Omental fat pad (tissue), 4 donors: ENCODE data around the gene CAMK2B. TPM values are rescaled to one million over a fixed set of nuclear protein-coding genes. Genes with fewer than 3 reads are reported as not detected.
A peak's percentile ranks its signal among the peaks of the same experiment; 100 is the strongest.
"Not testable (repeated sequence)": the region's sequence is repeated elsewhere in the genome, so short reads cannot be mapped to it uniquely, and the experiment has no call there.

Source experiments
- ATAC-seq: fragments of 150-250 bp; one replicate; pipeline ENCODE4 v1.9.1; 2016; ENCODE audit warnings: mild to moderate bottlenecking, moderate library complexity; ENCODE audit not compliant: low FRiP score
- DNase-seq: peaks from one replicate; pipeline ENCODE4 v3.0.0-alpha.2; 2019; ENCODE audit warnings: low spot score
- CTCF ChIP-seq, 3 donors: fragments of 450-650 bp; IDR thresholded peaks; one replicate each; pipeline ENCODE4 v1.5.1; 2016 to 2017; ENCODE audit warnings: antibody characterized with exemption in 3 of 3, mild to moderate bottlenecking in 3 of 3, moderate library complexity in 2 of 3
- total RNA-seq, 4 donors: library from RNA; depleted of rRNA; stranded (reverse); fragments of >200 nt; gene quantifications; one replicate each; pipeline ENCODE4 v1.1.0, GENCODE V29; 2016

The CAMK2B gene
- total RNA-seq, 4 donors from 2014 or later, result 0.48 TPM; not detected in 3

- peak; percentile 98 for ATAC-seq
- peak in 2 of 3 donors; percentile 28 to 48 for TF ChIP-seq CTCF (IDR thresholded peaks at IDR 0.05)
- peak; percentile 74 for DNase-seq
Measured at GRCh38 chr7:44200699-44201461, 124.5 kb downstream of the CAMK2B start, which contains the start of gene YKT6. Gene YKT6 (plus strand): TSS chr7:44200978. CDS start chr7:44201136, 158 bp downstream.

GRCh38 chr7:44200163-44200562 lies 125.2 kb downstream of the CAMK2B start:
- DNase-seq, ATAC-seq: not testable (repeated sequence)

- DNase-seq (no peak), ATAC-seq (no peak)
- no peak for TF ChIP-seq CTCF (IDR thresholded peaks at IDR 0.05)
Measured at GRCh38 chr7:44197474-44197873, 127.9 kb downstream of the CAMK2B start.

- ATAC-seq (peak; percentile 49), DNase-seq (no peak)
- TF ChIP-seq CTCF (IDR thresholded peaks at IDR 0.05), result no peak
Measured at GRCh38 chr7:44196450-44196872, 128.9 kb downstream of the CAMK2B start.

- no peak for ATAC-seq
- no peak for DNase-seq
Measured at GRCh38 chr7:44195889-44196288, 129.5 kb downstream of the CAMK2B start.

GRCh38 chr7:44194562-44195145 lies 130.7 kb downstream of the CAMK2B start:
- no peak for ATAC-seq
- DNase-seq, result no peak
- TF ChIP-seq CTCF (IDR thresholded peaks at IDR 0.05), result no peak

More at GRCh38 chr7:44195889-44196288, 129.5 kb downstream of the CAMK2B start:
- no peak for TF ChIP-seq CTCF (IDR thresholded peaks at IDR 0.05)

GRCh38 chr7:44194069-44194468 lies 131.3 kb downstream of the CAMK2B start:
- DNase-seq, result no peak
- no peak for ATAC-seq
- TF ChIP-seq CTCF (IDR thresholded peaks at IDR 0.05), result no peak
